Lung (tissue), 12 donors: Measurements from ENCODE around the gene UBL3. TPM values are rescaled to one million over a fixed set of nuclear protein-coding genes. Genes with fewer than 3 reads are reported as not detected.

Experiments
- ATAC-seq: fragments of 200-7000 bp; cut with Tn5 transposase; one replicate; pipeline ENCODE4 v1.9.1; 2020; ENCODE audit warnings: moderate number of reproducible peaks; ENCODE audit not compliant: insufficient read depth, low FRiP score
- DNase-seq, 3 donors: peaks; one replicate each; pipeline ENCODE4 v3.0.0-alpha.2; 2013 to 2017
- H3K27ac ChIP-seq, 2 donors: one replicate each; pipeline ENCODE4 v1.5.1; 2013; ENCODE audit warnings: mild to moderate bottlenecking in 2 of 2, moderate library complexity in 2 of 2, control low read depth in 1 of 2, inconsistent platforms in 1 of 2, low read depth in 1 of 2, low read length in 1 of 2
- H3K27me3 ChIP-seq, 3 donors: one replicate each; pipeline ENCODE4 v1.5.1; 2013; ENCODE audit warnings: low read length in 2 of 3; ENCODE audit not compliant: control insufficient read depth in 3 of 3, insufficient read depth in 3 of 3
- H3K36me3 ChIP-seq, 4 donors: one replicate each; pipeline ENCODE4 v1.5.1; 2013; ENCODE audit warnings: low read length in 4 of 4, mild to moderate bottlenecking in 1 of 4, moderate library complexity in 1 of 4; ENCODE audit not compliant: control insufficient read depth in 4 of 4, insufficient read depth in 4 of 4
- H3K4me1 ChIP-seq, 5 donors: one replicate each; pipeline ENCODE4 v1.5.1; 2013; ENCODE audit warnings: low read length in 5 of 5, mild to moderate bottlenecking in 2 of 5, moderate library complexity in 1 of 5; ENCODE audit not compliant: control insufficient read depth in 5 of 5, insufficient read depth in 5 of 5
- H3K4me3 ChIP-seq: one replicate; pipeline ENCODE4 v1.5.1; 2013; ENCODE audit warnings: mild to moderate bottlenecking, control low read depth, moderate library complexity
- H3K9ac ChIP-seq, 2 donors: one replicate each; pipeline ENCODE4 v1.5.1; 2013; ENCODE audit warnings: low read length in 2 of 2, control low read depth in 1 of 2; ENCODE audit not compliant: insufficient read depth in 1 of 2
- H3K9me3 ChIP-seq, 4 donors: one replicate each; pipeline ENCODE4 v1.5.1; 2013; ENCODE audit warnings: low read length in 3 of 4, mild to moderate bottlenecking in 1 of 4, moderate library complexity in 1 of 4; ENCODE audit not compliant: control insufficient read depth in 4 of 4, insufficient read depth in 3 of 4
- CTCF ChIP-seq: IDR thresholded peaks from 2 replicates; pipeline ENCODE4 v1.5.1; 2012; ENCODE audit warnings: mild to moderate bottlenecking; ENCODE audit errors: control extremely low read depth, extremely low read depth
- WGBS, 2 donors: extraction: QIAGEN DNeasy Blood & Tissue Kit; methylation state at CpG; one replicate each; pipeline ENCODE4 v1.1.7; 2013; 5-methylcytosine and 5-hydroxymethylcytosine counted together
- polyA plus RNA-seq, 2 donors: library from polyadenylated mRNA; stranded (reverse); fragments of 200-250 nt; gene quantifications; one replicate each; pipeline ENCODE4 v1.2.1, GENCODE V29; 2013
- total RNA-seq, 2 donors: library from RNA; depleted of rRNA in 1 of 2; stranded (reverse); fragments of >200 nt in 1 of 2; gene quantifications; one replicate each; pipeline ENCODE4 v1.2.1, GENCODE V29; 2014 to 2021
- donor health status: control.
- donor health status: control.
- donor health status: Bipolar disorder and iron deficiency.
- donor health status: healthy.
- donor health status: DM: yes; HTN: yes; CAD: no.

UBL3 gene
- total and polyA plus RNA-seq, 4 donors = 19.6 to 58.2 (median 33.7) TPM

GRCh38 chr13:29846475-29847256 is 3.8 kb downstream of the UBL3 start:
- no peak overlapping the region for H3K4me3 ChIP-seq
- H3K27ac ChIP-seq = no peak overlapping the region
- DNase-seq (no peak), ATAC-seq (no peak)
- no peak for TF ChIP-seq CTCF
- WGBS, 2 donors = 52 to 63% methylated on average over 6 of the region's 6 CpGs
- no peaks in the 10 kb centered on the region for H3K27me3 ChIP-seq
- no peaks in the 10 kb centered on the region for H3K36me3 ChIP-seq
- H3K9ac ChIP-seq = peak overlapping the region; percentile 51 to 86
- H3K9me3 ChIP-seq = no peaks in the 10 kb centered on the region
- peaks cover 0 to 24% (median 9%) of the 10 kb centered on the region in 5 donors for H3K4me1 ChIP-seq

GRCh38 chr13:29845440-29846056 is 4.9 kb downstream of the UBL3 start:
- 82 to 85% methylated on average over 2 of the region's 2 CpGs for WGBS, 2 donors
- TF ChIP-seq CTCF = no peak
- no peak overlapping the region for H3K9ac ChIP-seq
- H3K27me3 ChIP-seq = no peaks in the 10 kb centered on the region
- H3K4me1 ChIP-seq = peaks cover 0 to 20% (median 8%) of the 10 kb centered on the region in 5 donors
- peak in 2 of 3 donors; percentile 56 to 57 for DNase-seq
- no peak overlapping the region for H3K27ac ChIP-seq
- H3K4me3 ChIP-seq = no peak overlapping the region
- H3K9me3 ChIP-seq = no peaks in the 10 kb centered on the region
- ATAC-seq = no peak
- no peaks in the 10 kb centered on the region for H3K36me3 ChIP-seq

GRCh38 chr13:29844441-29844840 is 6.0 kb downstream of the UBL3 start:
- no peaks in the 10 kb centered on the region for H3K27me3 ChIP-seq
- no peak overlapping the region for H3K27ac ChIP-seq
- ATAC-seq (no peak), DNase-seq (no peak)
- WGBS, 2 donors = 89 to 90% methylated on average over 1 of the region's 1 CpG
- no peak for TF ChIP-seq CTCF
- peaks cover 0 to 20% (median 8%) of the 10 kb centered on the region in 5 donors for H3K4me1 ChIP-seq
- no peaks in the 10 kb centered on the region for H3K9me3 ChIP-seq
- H3K36me3 ChIP-seq = no peaks in the 10 kb centered on the region
- no peak overlapping the region for H3K9ac ChIP-seq
- no peak overlapping the region for H3K4me3 ChIP-seq
